Measurements from ENCODE around the gene RBMS3. TPM values are rescaled to one million over a fixed set of nuclear protein-coding genes. Genes with fewer than 3 reads are reported as not detected.

RBMS3 gene
- total and polyA plus RNA-seq, 2 experiments from 2014 or later: 3.2 to 7.4 TPM

DNA sequence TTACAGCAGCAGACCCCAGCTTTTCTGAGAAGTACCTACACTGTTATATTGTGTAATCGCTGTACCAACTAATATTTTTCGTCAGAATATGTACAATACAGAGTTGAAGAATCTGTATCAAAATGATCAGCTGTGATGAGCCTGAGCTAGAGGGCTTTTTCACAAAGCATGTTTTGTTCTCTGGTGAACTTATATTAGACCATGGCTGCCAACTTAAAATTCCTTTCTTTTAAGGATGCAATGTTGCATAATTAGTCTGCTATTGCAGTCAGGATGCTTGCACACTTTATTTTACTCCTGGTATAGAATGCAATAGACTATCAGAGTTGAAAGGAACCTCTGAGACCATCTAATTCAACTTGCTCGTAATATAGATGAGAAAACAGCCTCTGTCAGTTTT lies 127.8 kb downstream of the RBMS3 start:
- peaks cover 36% of the 10 kb centered on the region for H3K4me1 Mint-ChIP-seq
- H3K4me1 ChIP-seq (ENCODE audit: insufficient read depth): peaks cover 20% of the 10 kb centered on the region
- DNase-seq (ENCODE audit: low spot score) (no peak), ATAC-seq (no peak)
- no peaks in the 10 kb centered on the region for H4K20me1 ChIP-seq (replicated peaks; ENCODE audit: insufficient read depth)
- H3K27ac ChIP-seq (ENCODE audit: low read depth): no peak overlapping the region
- no peak overlapping the region for H3K4me2 ChIP-seq
- H3K9me2 ChIP-seq (ENCODE audit: insufficient read depth): no peaks in the 10 kb centered on the region
- no peaks in the 10 kb centered on the region for H3K9me3 Mint-ChIP-seq
- no peaks in the 10 kb centered on the region for H3K79me2 ChIP-seq (replicated peaks; ENCODE audit: insufficient read depth)
- no peak overlapping the region for H3K4me3 Mint-ChIP-seq
- no peaks in the 10 kb centered on the region for H3F3A ChIP-seq (replicated peaks; ENCODE audit: low read depth)
- TF ChIP-seq EZH2 (IDR thresholded peaks at IDR 0.05; ENCODE audit: low read depth, unreplicated experiment) (no peak), CREB1 (CRISPR knock-in tag; IDR thresholded peaks at IDR 0.05; ENCODE audit: low read depth) (no peak), JUNB (IDR thresholded peaks at IDR 0.05; ENCODE audit: unreplicated experiment) (no peak), EZH2phosphoT487 (IDR thresholded peaks at IDR 0.05; ENCODE audit: unreplicated experiment) (no peak), POLR2AphosphoS5 (IDR thresholded peaks at IDR 0.05; ENCODE audit: low read depth) (no peak), NANOG (IDR thresholded peaks at IDR 0.05; ENCODE audit: borderline replicate concordance) (no peak), STAT1 (IDR thresholded peaks at IDR 0.05; ENCODE audit: unreplicated experiment) (no peak), ZNF114 (CRISPR knock-in tag; IDR thresholded peaks at IDR 0.05) (no peak), ZNF331 (CRISPR knock-in tag; IDR thresholded peaks at IDR 0.05; ENCODE audit: low read depth) (no peak)
- TF ChIP-seq, protein P1, sequence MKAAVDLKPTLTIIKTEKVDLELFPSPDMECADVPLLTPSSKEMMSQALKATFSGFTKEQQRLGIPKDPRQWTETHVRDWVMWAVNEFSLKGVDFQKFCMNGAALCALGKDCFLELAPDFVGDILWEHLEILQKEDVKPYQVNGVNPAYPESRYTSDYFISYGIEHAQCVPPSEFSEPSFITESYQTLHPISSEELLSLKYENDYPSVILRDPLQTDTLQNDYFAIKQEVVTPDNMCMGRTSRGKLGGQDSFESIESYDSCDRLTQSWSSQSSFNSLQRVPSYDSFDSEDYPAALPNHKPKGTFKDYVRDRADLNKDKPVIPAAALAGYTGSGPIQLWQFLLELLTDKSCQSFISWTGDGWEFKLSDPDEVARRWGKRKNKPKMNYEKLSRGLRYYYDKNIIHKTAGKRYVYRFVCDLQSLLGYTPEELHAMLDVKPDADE (IDR thresholded peaks at IDR 0.05): no peak
- TF ChIP-seq, protein P2, sequence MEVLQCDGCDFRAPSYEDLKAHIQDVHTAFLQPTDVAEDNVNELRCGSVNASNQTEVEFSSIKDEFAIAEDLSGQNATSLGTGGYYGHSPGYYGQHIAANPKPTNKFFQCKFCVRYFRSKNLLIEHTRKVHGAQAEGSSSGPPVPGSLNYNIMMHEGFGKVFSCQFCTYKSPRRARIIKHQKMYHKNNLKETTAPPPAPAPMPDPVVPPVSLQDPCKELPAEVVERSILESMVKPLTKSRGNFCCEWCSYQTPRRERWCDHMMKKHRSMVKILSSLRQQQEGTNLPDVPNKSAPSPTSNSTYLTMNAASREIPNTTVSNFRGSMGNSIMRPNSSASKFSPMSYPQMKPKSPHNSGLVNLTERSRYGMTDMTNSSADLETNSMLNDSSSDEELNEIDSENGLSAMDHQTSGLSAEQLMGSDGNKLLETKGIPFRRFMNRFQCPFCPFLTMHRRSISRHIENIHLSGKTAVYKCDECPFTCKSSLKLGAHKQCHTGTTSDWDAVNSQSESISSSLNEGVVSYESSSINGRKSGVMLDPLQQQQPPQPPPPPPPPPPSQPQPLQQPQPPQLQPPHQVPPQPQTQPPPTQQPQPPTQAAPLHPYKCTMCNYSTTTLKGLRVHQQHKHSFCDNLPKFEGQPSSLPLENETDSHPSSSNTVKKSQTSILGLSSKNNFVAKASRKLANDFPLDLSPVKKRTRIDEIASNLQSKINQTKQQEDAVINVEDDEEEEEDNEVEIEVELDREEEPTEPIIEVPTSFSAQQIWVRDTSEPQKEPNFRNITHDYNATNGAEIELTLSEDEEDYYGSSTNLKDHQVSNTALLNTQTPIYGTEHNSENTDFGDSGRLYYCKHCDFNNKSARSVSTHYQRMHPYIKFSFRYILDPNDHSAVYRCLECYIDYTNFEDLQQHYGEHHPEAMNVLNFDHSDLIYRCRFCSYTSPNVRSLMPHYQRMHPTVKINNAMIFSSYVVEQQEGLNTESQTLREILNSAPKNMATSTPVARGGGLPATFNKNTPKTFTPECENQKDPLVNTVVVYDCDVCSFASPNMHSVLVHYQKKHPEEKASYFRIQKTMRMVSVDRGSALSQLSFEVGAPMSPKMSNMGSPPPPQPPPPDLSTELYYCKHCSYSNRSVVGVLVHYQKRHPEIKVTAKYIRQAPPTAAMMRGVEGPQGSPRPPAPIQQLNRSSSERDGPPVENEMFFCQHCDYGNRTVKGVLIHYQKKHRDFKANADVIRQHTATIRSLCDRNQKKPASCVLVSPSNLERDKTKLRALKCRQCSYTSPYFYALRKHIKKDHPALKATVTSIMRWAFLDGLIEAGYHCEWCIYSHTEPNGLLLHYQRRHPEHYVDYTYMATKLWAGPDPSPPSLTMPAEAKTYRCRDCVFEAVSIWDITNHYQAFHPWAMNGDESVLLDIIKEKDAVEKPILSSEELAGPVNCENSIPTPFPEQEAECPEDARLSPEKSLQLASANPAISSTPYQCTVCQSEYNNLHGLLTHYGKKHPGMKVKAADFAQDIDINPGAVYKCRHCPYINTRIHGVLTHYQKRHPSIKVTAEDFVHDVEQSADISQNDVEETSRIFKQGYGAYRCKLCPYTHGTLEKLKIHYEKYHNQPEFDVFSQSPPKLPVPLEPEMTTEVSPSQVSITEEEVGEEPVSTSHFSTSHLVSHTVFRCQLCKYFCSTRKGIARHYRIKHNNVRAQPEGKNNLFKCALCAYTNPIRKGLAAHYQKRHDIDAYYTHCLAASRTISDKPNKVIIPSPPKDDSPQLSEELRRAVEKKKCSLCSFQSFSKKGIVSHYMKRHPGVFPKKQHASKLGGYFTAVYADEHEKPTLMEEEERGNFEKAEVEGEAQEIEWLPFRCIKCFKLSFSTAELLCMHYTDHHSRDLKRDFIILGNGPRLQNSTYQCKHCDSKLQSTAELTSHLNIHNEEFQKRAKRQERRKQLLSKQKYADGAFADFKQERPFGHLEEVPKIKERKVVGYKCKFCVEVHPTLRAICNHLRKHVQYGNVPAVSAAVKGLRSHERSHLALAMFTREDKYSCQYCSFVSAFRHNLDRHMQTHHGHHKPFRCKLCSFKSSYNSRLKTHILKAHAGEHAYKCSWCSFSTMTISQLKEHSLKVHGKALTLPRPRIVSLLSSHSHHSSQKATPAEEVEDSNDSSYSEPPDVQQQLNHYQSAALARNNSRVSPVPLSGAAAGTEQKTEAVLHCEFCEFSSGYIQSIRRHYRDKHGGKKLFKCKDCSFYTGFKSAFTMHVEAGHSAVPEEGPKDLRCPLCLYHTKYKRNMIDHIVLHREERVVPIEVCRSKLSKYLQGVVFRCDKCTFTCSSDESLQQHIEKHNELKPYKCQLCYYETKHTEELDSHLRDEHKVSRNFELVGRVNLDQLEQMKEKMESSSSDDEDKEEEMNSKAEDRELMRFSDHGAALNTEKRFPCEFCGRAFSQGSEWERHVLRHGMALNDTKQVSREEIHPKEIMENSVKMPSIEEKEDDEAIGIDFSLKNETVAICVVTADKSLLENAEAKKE (CRISPR knock-in tag; IDR thresholded peaks at IDR 0.05): no peak
- TF ChIP-seq, protein P3, sequence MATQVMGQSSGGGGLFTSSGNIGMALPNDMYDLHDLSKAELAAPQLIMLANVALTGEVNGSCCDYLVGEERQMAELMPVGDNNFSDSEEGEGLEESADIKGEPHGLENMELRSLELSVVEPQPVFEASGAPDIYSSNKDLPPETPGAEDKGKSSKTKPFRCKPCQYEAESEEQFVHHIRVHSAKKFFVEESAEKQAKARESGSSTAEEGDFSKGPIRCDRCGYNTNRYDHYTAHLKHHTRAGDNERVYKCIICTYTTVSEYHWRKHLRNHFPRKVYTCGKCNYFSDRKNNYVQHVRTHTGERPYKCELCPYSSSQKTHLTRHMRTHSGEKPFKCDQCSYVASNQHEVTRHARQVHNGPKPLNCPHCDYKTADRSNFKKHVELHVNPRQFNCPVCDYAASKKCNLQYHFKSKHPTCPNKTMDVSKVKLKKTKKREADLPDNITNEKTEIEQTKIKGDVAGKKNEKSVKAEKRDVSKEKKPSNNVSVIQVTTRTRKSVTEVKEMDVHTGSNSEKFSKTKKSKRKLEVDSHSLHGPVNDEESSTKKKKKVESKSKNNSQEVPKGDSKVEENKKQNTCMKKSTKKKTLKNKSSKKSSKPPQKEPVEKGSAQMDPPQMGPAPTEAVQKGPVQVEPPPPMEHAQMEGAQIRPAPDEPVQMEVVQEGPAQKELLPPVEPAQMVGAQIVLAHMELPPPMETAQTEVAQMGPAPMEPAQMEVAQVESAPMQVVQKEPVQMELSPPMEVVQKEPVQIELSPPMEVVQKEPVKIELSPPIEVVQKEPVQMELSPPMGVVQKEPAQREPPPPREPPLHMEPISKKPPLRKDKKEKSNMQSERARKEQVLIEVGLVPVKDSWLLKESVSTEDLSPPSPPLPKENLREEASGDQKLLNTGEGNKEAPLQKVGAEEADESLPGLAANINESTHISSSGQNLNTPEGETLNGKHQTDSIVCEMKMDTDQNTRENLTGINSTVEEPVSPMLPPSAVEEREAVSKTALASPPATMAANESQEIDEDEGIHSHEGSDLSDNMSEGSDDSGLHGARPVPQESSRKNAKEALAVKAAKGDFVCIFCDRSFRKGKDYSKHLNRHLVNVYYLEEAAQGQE (IDR thresholded peaks at IDR 0.05; ENCODE audit: unreplicated experiment): no peak
- TF ChIP-seq, protein P4, sequence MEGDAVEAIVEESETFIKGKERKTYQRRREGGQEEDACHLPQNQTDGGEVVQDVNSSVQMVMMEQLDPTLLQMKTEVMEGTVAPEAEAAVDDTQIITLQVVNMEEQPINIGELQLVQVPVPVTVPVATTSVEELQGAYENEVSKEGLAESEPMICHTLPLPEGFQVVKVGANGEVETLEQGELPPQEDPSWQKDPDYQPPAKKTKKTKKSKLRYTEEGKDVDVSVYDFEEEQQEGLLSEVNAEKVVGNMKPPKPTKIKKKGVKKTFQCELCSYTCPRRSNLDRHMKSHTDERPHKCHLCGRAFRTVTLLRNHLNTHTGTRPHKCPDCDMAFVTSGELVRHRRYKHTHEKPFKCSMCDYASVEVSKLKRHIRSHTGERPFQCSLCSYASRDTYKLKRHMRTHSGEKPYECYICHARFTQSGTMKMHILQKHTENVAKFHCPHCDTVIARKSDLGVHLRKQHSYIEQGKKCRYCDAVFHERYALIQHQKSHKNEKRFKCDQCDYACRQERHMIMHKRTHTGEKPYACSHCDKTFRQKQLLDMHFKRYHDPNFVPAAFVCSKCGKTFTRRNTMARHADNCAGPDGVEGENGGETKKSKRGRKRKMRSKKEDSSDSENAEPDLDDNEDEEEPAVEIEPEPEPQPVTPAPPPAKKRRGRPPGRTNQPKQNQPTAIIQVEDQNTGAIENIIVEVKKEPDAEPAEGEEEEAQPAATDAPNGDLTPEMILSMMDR (conservative IDR thresholded peaks at IDR 0.05; ENCODE audit: low read depth in 2 of 2): no peak
- no peaks in the 10 kb centered on the region for H3K27me3 ChIP-seq (ENCODE audit: insufficient read depth)
- H3K4me3 ChIP-seq: no peak overlapping the region
- H3K27me3 Mint-ChIP-seq (ENCODE audit: insufficient read depth, low read depth, poor library complexity): no peaks in the 10 kb centered on the region
- no peak overlapping the region for H2AFZ ChIP-seq
- H3K36me3 ChIP-seq (ENCODE audit: insufficient read depth): no peaks in the 10 kb centered on the region
- H3K27ac Mint-ChIP-seq: no peak overlapping the region
- no peaks in the 10 kb centered on the region for H3K36me3 Mint-ChIP-seq (ENCODE audit: low read depth)
